Measurements from ENCODE around the gene FMNL2.

The FMNL2 gene

GRCh38 chr2:152678808-152679207 lies 343.8 kb downstream of the FMNL2 start:
- DNase-seq (ENCODE audit: low spot score) = no peak
- no peak overlapping the region for H3K4me3 ChIP-seq
- H3K27ac ChIP-seq = no peak overlapping the region
- TF ChIP-seq CTCF (IDR thresholded peaks at IDR 0.05) = no peak

- Histone ChIP-seq H3K27ac (no peak overlapping the region), H3K4me3 (no peak overlapping the region)
- no peak for DNase-seq (ENCODE audit: low spot score)
- no peak for TF ChIP-seq CTCF (IDR thresholded peaks at IDR 0.05)
These were observed 347.7 kb downstream of the FMNL2 start for GRCh38 chr2:152682663-152683062.

GRCh38 chr2:152683400-152683799 lies 348.4 kb downstream of the FMNL2 start:
- DNase-seq (ENCODE audit: low spot score) = no peak
- Histone ChIP-seq H3K4me3 (no peak overlapping the region), H3K27ac (no peak overlapping the region)
- no peak for TF ChIP-seq CTCF (IDR thresholded peaks at IDR 0.05)

GRCh38 chr2:152686321-152686720 lies 351.3 kb downstream of the FMNL2 start:
- TF ChIP-seq CTCF (IDR thresholded peaks at IDR 0.05) = no peak
- H3K4me3 ChIP-seq = no peak overlapping the region
- DNase-seq (ENCODE audit: low spot score) = no peak
- H3K27ac ChIP-seq = no peak overlapping the region

GRCh38 chr2:152693033-152693432 lies 358.1 kb downstream of the FMNL2 start:
- DNase-seq (ENCODE audit: low spot score) = no peak
- Histone ChIP-seq H3K27ac (no peak overlapping the region), H3K4me3 (no peak overlapping the region)
- no peak for TF ChIP-seq CTCF (IDR thresholded peaks at IDR 0.05)

- DNase-seq (ENCODE audit: low spot score) = no peak
- no peak for TF ChIP-seq CTCF (IDR thresholded peaks at IDR 0.05)
- H3K4me3 ChIP-seq = peak overlapping the region; percentile 50
- H3K27ac ChIP-seq = no peak overlapping the region
These were observed 359.2 kb downstream of the FMNL2 start for GRCh38 chr2:152694161-152694661.

- TF ChIP-seq CTCF (IDR thresholded peaks at IDR 0.05) = no peak
- no peak overlapping the region for H3K27ac ChIP-seq
- no peak overlapping the region for H3K4me3 ChIP-seq
- no peak for DNase-seq (ENCODE audit: low spot score)
These were observed 360.8 kb downstream of the FMNL2 start for GRCh38 chr2:152695763-152696162.
